Raji (cell line): ENCODE data around the gene EGFLAM.

Source experiments
- POLR2A ChIP-seq: IDR thresholded peaks from 2 replicates; pipeline ENCODE4 v1.6.1; 2011; ENCODE audit warnings: low read depth, low read length, control low read depth; ENCODE audit not compliant: insufficient read depth

Gene EGFLAM

DNA sequence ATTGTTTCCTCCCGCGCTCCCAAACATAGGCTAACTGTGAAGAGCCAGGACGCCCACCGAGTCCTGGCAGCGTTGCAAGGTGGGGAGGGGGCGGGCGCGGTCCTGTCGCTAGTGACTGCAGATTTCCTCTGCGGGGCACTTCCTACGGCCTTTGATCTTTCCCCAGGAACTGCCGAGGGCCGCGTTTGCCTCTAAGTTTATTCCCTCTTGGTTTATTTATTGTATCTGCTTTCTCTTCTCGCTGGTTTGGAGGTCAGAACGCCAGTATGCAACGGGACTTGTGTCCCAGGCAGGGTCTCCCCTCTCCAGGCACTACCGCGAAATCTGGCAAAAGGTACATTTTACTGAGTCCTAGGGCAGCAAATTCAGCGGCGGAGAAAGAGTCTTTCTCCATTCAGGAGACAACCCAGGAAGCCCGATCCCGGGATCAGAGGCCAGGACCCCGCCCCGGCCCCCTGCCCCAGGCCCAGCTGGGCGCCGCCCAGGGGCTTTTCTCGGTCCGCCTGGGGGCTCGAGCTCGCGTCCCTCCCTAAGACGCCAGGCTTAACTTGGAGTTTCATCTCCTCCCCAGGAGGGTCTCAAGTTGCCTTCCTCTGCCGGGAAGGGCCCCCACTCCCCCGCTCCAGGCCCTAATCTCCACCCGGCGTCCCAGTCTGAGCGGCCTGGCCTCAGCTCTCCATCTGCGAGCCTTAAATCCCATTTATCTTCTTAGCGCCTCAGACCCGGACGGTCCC is 884 bp upstream of the EGFLAM start:
- TF ChIP-seq POLR2A: no peak

DNA sequence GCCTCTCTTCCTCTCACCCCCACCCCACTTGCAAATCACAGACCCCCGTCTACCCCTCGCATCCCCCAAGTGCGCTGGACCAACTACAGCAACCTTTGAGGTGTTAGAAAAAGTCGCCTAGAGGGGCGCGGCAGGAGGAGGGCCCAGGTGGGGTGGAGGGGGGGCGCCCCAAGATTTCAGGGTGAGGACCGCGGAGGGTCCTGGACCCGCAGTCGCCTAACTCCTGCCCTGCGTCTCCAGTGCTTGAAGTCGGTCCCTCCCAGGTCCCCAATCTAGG is 379 bp upstream of the EGFLAM start:
- no peak for TF ChIP-seq POLR2A

GRCh38 chr5:38259062-38259808 is 876 bp downstream of the EGFLAM start:
- no peak for TF ChIP-seq POLR2A

- TF ChIP-seq POLR2A: no peak
These were observed 1.4 kb downstream of the EGFLAM start for GRCh38 chr5:38259809-38260160.

DNA sequence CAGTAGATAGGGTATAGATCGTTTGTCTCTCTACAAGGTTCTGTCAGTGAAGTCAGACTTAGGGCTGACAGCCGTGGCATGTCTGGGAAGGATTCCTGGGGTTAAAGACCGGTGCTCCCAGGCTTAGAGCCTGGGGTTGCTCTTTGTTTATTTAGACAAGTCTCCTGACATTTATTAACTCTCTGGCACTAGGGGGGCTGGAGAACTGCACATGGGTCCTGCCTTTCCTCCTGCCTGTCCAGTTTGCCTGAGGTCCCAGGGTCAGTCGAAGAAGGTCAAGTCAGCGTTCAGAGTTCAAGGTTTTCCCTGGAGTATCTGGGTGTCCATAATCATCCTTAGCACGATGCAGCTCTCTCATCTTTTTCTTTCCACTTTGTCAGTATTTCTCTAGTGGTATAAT is 5.6 kb downstream of the EGFLAM start:
- no peak for TF ChIP-seq POLR2A

DNA sequence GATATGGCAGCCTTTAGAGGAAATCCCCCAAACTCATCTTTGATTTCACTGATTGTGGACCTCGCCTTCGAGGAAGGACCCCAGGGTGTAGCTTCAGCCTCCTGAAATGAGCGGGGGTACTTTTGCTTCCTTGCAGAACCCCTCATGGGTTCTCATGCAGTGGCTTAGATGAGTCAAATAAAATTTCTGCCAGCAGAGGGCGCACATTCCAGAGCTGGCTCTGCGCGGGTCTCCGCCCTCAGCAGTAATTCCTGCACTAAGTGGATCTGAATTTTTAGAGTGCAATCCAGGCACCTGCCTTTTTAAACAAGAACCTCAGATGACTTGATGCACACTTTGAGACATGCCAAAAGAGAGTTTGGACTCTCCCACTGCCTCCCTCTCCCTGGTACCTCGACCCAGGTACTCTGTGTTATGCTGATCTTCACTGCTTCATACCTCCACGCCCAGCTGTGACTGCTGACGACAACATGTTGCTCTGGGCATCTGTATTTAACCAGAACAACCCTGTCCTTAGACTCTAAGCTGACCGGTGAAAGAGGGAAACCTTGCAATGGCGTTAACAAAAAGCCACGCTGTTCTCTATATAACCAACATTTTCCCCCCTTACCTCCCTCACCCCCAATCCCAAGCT is 7.3 kb downstream of the EGFLAM start:
- TF ChIP-seq POLR2A: no peak

GRCh38 chr5:38267372-38267771 is 9.0 kb downstream of the EGFLAM start:
- no peak for TF ChIP-seq POLR2A

GRCh38 chr5:38273626-38274025 is 15.3 kb downstream of the EGFLAM start:
- TF ChIP-seq POLR2A: no peak

- TF ChIP-seq POLR2A: no peak
These were observed 16.0 kb downstream of the EGFLAM start for GRCh38 chr5:38274370-38274769.

DNA sequence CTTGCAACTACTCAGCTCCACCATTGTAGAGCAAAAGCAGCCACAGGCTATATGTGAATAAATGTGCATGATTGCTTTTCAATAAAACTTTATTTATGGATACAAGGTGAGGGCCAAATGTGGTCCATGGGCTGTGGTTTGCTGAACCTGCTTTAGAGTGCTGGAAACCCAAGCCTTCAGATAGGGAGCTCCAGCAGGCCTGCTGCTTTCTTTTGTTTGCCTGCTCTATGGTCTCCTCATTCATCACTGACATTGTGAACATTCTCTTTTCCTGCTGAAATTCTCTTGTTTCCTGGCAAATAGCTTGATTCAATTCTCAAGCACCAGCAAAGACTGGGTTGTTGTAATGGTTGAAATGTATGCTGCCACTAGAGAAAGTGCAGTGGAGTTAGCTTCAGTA is 26.0 kb downstream of the EGFLAM start:
- TF ChIP-seq POLR2A: no peak

- TF ChIP-seq POLR2A: no peak
These were observed 26.9 kb downstream of the EGFLAM start for GRCh38 chr5:38285226-38285625.

- no peak for TF ChIP-seq POLR2A
These were observed 27.6 kb downstream of the EGFLAM start for GRCh38 chr5:38286002-38286401.

- no peak for TF ChIP-seq POLR2A
These were observed 28.8 kb downstream of the EGFLAM start for GRCh38 chr5:38287124-38287523.

- no peak for TF ChIP-seq POLR2A
These were observed 31.1 kb downstream of the EGFLAM start for GRCh38 chr5:38289457-38289856.

DNA sequence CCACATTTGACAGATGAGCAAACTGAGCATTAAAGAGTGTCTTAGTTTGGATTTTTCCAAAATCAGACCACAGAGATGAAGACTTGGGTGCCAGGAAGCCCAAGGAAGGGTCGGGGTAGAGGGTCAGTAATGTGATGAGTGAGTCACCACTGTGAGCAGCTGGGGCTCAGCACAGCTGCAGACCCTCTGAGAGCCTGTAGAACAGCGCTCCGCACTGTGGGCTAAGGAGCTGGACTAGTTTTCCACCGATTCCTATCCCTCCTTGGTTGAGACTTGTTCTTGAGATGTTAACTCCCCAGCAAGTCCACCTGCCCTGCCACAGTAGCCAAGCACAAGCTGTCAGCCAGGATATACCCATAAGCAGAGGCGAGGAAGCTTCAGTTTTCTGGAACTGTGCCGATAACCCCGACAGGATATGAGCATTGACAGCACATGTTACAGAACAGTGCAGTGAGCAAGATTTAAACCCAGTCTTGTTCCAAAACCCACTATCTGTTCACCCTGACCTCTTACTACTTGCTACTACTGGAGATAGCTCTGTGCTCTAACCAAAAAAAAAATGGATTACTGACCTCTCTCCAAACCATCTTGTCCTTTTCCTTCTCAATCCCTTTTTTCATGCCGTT is 31.8 kb downstream of the EGFLAM start:
- no peak for TF ChIP-seq POLR2A

DNA sequence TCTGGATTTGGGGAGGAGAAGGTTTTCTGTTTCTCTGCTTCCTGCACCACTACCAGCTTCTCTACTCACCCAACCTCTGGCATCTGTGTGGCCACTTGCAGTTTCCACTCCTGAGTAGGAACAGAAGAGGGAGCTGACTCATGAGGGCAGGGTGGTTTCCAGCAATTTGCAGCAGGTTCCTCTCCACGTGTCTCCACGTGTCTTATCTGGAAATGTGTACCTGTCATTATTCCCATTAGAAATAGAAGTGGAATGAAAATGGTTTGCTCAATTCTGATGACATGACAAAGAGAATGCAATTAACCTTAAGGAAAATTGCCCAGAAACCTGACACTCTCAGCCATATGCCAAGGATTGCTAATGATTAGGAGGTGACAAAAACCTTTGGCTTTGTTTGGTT is 33.0 kb downstream of the EGFLAM start:
- no peak for TF ChIP-seq POLR2A
